HEK293T (cell line): ENCODE results near the gene TRAPPC12.

ENCODE experiments used
- ARNT ChIP-seq: fragments of 450-650 bp; IDR thresholded peaks from 2 replicates; pipeline ENCODE4 v1.6.1; 2017; ENCODE audit warnings: mild to moderate bottlenecking
- ELF4 ChIP-seq: fragments of 450-650 bp; IDR thresholded peaks from 2 replicates; pipeline ENCODE4 v1.6.1; 2017; ENCODE audit warnings: antibody characterized with exemption
- FOXK2 ChIP-seq: fragments of 450-650 bp; IDR thresholded peaks from 2 replicates; pipeline ENCODE4 v1.6.1; 2016; ENCODE audit warnings: mild to moderate bottlenecking
- HDGF ChIP-seq: fragments of 450-650 bp; IDR thresholded peaks from 2 replicates; pipeline ENCODE4 v1.6.1; 2017; ENCODE audit warnings: antibody characterized with exemption, borderline replicate concordance
- L3MBTL2 ChIP-seq: fragments of 450-650 bp; conservative IDR thresholded peaks from 2 replicates; pipeline ENCODE4 v1.6.1; 2016; ENCODE audit warnings: mild to moderate bottlenecking
- LEF1 ChIP-seq: fragments of 450-650 bp; IDR thresholded peaks from 2 replicates; pipeline ENCODE4 v1.6.1; 2017; ENCODE audit warnings: mild to moderate bottlenecking, borderline replicate concordance
- SP1 ChIP-seq: fragments of 450-650 bp; IDR thresholded peaks from 2 replicates; pipeline ENCODE4 v1.6.1; 2017
- SUZ12 ChIP-seq: fragments of 450-650 bp; IDR thresholded peaks from 2 replicates; pipeline ENCODE4 v1.6.1; 2016; ENCODE audit warnings: mild to moderate bottlenecking
- TARDBP ChIP-seq: fragments of 450-650 bp; IDR thresholded peaks from 2 replicates; pipeline ENCODE4 v1.6.1; 2016

DNA sequence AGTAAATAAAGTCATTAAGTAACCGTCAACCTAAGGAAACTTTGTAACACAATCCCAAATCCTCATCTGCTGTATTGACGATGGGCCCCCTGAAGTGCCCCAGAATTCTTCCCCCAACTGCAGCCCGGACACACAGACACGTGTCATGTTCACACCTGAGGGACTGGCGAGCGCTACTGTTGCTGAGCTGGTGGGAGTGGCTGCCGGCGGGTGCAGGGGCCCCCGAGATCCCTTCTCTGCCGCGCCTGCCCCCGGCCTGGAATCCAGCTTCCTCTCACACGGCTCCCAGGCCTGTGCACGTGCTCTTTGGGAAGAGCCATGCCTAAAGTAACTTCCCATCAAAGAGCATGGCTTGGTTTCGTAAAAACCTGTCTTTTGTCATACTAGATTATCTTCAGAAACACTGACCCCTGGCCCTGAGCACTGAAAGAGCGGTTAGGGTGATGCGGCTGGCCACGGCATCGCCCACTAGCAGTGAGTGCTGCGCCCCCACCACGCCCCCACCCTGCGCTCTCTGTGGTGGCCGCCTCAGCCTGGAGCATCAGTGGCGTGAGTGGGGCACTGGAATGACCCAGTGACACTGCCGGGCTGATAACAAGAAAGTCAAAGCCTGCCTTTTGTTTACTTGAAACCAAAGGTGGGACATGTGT, 83.8 kb downstream of the TRAPPC12 start:
- TF ChIP-seq TARDBP (no peak), SP1 (no peak), L3MBTL2 (no peak), LEF1 (no peak), HDGF (no peak), ARNT (no peak), ELF4 (no peak), SUZ12 (no peak), FOXK2 (no peak)
